ENCODE data around the gene SLK.

The SLK gene

GRCh38 chr10:104049504-104050250 lies 82.7 kb downstream of the SLK start:
- DNase-seq (ENCODE audit: low spot score): peak; percentile 87

DNA sequence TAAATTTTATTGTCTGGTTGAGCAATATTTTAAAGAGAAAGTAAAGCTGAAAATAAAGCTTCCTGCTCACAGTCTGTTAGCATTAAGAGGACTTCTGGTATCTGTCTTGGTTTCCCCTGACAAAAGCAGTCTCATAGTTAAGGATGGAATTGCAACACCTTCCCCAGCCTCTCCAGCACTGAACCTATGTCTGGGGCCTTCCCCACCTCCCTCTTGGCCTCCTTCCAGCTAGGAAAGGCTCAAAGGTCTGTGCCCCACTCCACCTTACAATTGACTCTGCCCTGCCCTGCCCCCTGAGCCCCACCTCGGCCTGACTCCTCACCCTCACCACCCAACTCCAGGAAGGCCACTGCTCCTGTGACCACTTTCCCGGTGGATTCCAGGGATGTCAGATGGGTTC lies 85.5 kb downstream of the SLK start:
- DNase-seq (ENCODE audit: low spot score) (no peak), FAIRE-seq (no peak)

More at GRCh38 chr10:104049504-104050250, 82.7 kb downstream of the SLK start:
- FAIRE-seq: peak; percentile 86

DNA sequence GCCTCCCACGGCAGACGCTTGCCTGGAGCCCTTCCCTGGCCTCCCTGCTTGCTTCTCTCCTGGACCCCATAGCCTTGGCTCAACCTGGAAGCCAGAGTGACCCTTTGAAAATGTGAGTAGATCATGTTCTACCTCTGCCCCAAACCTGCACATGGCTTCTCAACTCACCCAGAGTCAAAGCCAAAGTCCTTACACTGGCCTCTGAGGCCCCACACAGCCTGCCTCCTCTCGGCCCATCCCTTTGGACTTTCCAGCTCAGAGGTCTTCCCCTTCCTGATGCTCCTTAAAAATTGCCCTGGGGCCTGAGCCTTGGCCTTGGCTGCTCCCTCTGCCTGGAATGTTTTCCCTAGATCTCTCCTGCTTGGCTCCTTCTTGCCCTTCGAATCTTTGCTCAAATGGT lies 86.3 kb downstream of the SLK start:
- DNase-seq (ENCODE audit: low spot score): no peak
- no peak for FAIRE-seq

DNA sequence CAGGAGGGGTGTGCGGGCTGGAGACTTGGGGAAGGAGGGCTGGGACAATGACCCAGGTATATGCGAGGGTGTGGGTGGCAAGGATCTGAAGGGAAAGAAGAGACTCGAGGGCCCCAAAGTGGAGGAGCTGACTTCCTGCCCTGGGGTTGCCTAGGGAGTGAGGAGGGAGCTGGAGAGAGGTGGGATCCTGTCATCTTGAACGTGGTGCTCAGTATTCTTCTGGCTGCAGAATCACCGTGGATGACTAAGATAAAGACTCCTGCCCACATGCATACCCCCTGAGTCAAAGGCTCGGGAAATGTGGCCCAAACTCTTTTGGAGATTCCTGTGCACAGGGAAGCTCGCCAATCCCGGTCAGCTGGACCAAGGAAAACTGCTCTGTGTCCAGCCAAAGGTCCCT lies 87.5 kb downstream of the SLK start:
- FAIRE-seq (no peak), DNase-seq (ENCODE audit: low spot score) (peak; percentile 75)

- DNase-seq (ENCODE audit: low spot score) (no peak), FAIRE-seq (no peak)
Measured at GRCh38 chr10:104056619-104057273, 89.8 kb downstream of the SLK start.

GRCh38 chr10:104057717-104058116 lies 90.8 kb downstream of the SLK start:
- DNase-seq (ENCODE audit: low spot score) (no peak), FAIRE-seq (no peak)

- no peak for DNase-seq (ENCODE audit: low spot score)
- no peak for FAIRE-seq
Measured at GRCh38 chr10:104059364-104059763, 92.4 kb downstream of the SLK start.

DNA sequence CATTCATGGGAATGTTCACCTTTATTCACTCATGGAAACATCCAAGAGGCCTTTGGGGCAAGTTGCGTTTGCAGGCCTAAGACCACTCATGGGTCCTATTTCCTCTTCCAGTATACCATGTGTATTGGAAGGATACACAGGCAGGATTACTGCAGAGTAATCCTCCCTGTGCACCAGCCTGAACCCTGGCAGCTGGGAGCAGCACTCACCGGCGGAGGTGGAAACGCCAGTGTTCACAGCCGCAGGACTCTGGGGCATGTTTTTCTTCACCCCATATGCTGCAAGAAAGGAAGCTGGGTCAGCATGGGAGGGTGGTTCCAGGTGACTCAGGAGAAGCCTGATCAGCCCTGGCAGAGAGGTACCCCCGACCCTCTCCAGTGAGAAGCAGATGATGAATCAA lies 94.3 kb downstream of the SLK start:
- DNase-seq (ENCODE audit: low spot score): no peak

DNA sequence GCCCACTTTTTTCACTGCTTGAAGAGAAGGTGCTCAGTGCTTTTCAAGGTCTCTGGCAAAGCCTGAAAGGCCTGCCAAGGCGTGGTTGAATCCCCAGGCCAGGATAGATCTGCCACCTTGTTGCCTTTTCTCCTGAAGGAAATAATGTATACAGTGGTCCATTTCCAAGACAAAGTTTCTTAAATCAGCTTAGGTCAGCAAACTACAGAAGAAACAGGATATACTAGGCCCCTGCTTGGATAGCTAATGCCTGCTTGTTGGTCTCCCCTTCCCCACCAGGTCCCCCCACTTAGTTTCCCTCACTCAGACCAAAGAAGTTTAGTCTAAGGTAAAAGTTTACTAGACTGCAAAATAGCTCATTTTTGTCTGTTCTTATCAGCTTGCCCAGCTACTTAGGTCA lies 98.8 kb downstream of the SLK start:
- FAIRE-seq: no peak
- DNase-seq (ENCODE audit: low spot score): no peak

More for the DNA sequence above, 94.3 kb downstream of the SLK start:
- no peak for FAIRE-seq

DNA sequence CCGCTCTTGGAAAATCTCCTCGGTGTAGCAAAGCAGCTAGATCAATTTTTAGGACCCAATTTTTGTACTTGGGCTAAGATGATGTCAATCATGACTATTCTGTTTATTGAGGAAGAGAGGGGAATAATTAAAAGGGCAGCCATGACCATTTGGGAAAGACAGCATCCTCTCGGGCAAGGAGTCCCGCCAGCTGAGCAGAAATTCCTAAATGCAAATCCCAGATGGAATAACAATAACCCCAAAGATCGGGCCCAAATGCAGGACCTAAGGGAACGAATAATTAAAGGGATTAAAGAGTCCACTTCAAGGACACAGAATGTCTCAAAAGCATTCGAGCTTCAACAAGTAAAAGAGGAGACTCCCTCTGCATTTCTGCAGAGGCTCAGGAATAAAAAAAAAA lies 100.0 kb downstream of the SLK start:
- DNase-seq (ENCODE audit: low spot score) (no peak), FAIRE-seq (no peak)

DNA sequence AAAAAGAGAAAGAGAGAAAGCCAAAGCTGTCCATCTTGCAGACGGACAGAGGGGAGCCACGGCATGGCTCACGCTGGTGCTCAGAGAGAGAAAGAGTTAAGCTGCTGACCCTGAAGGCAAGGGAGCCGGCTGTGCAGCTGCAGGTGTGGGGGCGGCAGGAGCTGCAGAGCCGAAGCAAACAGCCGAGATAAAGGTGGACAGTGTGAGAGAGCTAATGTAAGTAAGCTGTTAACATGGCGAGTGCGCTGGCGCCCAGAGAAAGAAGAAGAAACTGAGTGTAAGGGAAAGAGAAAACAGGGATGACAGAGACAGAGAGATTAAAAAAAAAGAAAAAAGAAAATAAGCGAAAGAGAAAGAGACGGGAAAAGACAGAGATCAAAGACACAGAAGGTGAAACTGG lies 100.6 kb downstream of the SLK start:
- no peak for FAIRE-seq
- no peak for DNase-seq (ENCODE audit: low spot score)

DNA sequence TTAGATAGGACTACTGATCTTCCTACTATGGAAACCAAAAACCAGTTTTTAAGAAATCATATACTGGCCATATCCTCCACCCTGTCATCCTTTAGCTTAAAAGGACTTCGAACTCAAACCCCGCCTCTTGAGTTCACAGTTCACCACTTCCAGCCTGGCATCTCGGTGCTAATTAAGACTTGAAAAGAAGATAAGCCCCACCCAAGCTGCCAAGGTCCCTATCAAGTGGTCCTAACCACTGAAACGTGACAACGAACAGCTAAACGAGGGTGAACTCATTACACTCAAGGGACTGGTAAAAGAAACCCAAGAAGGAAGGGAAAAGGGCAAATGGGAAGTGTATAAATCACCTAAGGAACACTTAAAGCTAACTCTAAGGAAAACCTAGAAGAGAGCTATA lies 102.7 kb downstream of the SLK start:
- no peak for DNase-seq (ENCODE audit: low spot score)
- no peak for FAIRE-seq

DNA sequence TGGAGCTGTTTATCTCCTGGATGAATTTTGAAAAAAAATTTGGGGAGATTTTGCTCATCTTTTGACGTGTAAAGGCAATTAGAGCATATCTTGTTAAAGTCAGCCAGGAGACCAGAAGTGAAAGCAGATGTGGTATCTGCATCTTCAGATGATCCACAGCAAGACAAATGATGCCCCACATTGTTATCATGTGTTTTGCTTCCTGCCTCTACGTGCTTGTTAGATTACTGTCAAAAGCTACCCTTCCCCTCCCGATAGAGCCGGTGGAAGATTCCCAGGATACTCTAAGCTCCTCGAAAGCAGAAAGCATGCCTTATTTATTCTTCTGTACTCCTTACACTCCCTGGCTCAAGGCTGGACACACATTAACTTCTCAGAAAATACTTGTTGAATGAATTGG lies 105.8 kb downstream of the SLK start:
- no peak for DNase-seq (ENCODE audit: low spot score)
- no peak for FAIRE-seq

DNA sequence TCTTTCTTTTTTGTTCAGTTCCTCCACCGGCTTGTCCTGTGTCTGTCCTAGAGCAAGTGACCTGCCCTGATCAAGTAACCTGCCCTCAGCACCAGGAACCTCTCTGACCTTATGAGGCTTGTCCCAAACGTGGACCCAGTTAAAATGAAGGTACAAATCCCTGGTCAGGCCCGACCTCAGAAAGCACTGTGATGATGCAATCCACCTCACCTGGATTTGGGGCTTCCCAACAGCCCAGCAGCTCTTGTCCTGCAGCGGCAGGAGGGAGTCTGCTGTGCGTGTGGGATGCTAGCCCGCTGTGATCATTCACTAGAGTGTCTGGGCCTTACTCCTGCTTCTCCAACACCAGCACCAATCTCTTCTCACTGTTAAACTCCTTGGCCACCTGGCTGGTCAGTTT lies 107.6 kb downstream of the SLK start:
- FAIRE-seq (no peak), DNase-seq (ENCODE audit: low spot score) (no peak)

DNA sequence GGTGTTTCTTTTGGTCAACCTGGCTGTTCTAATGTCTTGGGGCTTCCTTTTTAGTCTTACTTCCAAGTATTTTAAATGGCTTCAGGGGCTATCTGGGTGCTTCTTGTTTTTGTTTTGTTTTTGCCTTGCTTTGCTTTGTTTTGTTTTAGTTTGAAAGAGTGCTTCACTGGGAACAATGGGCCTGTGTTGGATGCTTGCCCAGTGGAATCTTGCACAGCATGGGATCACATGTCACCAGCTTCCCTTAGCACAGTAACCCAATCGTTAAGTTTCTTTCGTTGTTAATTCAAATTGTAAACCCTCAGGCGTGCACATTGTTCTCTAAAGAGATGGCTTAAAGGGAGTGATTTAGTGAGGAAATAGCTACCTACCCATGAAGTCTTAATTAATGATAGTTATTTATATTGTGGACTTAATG lies 109.8 kb downstream of the SLK start:
- DNase-seq (ENCODE audit: low spot score) (no peak), FAIRE-seq (no peak)

DNA sequence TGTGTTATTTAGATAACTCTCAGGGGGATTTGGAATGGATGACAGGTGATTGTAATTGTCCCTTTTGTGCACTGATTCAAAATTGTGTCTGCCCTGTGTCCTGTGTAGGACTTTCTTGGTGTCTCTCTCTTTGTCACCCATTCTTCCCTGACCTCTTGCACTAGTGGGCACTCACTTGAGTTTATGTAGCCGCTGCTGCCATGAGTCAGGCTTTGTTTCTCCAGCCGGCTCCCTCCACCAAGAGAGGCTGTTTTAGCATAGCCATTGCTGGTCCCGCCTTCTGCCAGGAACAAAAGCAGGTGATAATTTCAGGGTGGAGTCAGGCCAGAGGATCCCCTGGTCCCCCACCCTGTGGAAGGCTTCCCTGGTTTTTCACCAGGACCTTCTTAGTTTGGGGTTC lies 110.3 kb downstream of the SLK start:
- FAIRE-seq: no peak

GRCh38 chr10:104077663-104078151 lies 110.8 kb downstream of the SLK start:
- DNase-seq (ENCODE audit: low spot score) (no peak), FAIRE-seq (no peak)

More for the DNA sequence above, 110.3 kb downstream of the SLK start:
- DNase-seq (ENCODE audit: low spot score): no peak
